ENCODE results near the gene KMT2B. TPM values are rescaled to one million over a fixed set of nuclear protein-coding genes. Genes with fewer than 3 reads are reported as not detected.

The KMT2B gene
- total RNA-seq, 1 experiment from 2014 or later = 15.1 TPM

DNA sequence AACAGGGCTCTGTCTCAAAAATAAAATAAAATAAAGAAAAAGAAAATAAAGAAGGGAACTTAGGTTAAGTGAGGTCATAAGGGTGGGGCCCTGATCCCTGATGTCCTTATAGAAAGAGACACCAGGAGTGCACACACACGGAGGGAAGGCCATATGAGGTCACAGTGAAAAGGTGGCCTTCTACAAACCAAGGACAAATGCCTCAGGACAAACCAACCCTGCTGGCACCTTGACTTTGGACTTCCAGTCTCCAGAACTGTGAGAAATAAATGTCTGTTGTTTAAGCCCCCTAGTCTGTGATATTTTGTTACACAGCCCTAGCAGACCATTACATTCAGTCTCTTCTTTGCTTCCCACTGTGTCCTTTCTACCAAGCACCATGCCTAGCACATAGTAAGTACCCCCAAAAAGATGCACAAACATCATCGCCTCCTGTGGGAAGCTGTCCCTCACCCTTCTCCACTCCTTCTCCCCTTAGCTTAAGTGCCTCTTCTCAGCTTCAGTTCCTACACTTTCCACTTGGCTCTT, 21.8 kb upstream of the KMT2B start:
- DNase-seq = no peak

GRCh38 chr19:35696835-35697234, 21.0 kb upstream of the KMT2B start:
- no peaks in the 10 kb centered on the region for H3K27me3 ChIP-seq
- DNase-seq = no peak
- H3K4me1 ChIP-seq = no peaks in the 10 kb centered on the region
- H3K9me3 ChIP-seq (replicated peaks) = no peaks in the 10 kb centered on the region
- no peaks in the 10 kb centered on the region for H3K36me3 ChIP-seq
- H3K4me3 ChIP-seq = no peak overlapping the region
- no peak overlapping the region for H3K27ac ChIP-seq

More for the DNA sequence above, 21.8 kb upstream of the KMT2B start:
- Histone ChIP-seq H3K27me3 (no peaks in the 10 kb centered on the region), H3K4me3 (no peak overlapping the region), H3K4me1 (no peaks in the 10 kb centered on the region), H3K36me3 (no peaks in the 10 kb centered on the region), H3K9me3 (replicated peaks) (no peaks in the 10 kb centered on the region), H3K27ac (no peak overlapping the region)

GRCh38 chr19:35702223-35703012, 15.4 kb upstream of the KMT2B start:
- no peak overlapping the region for H3K27ac ChIP-seq
- peak; percentile 97 to 98 for DNase-seq
- H3K4me1 ChIP-seq = no peaks in the 10 kb centered on the region
- H3K4me3 ChIP-seq = peak overlapping the region; percentile 58
- H3K9me3 ChIP-seq (replicated peaks) = no peaks in the 10 kb centered on the region
- H3K36me3 ChIP-seq = no peaks in the 10 kb centered on the region
- H3K27me3 ChIP-seq = no peaks in the 10 kb centered on the region

DNA sequence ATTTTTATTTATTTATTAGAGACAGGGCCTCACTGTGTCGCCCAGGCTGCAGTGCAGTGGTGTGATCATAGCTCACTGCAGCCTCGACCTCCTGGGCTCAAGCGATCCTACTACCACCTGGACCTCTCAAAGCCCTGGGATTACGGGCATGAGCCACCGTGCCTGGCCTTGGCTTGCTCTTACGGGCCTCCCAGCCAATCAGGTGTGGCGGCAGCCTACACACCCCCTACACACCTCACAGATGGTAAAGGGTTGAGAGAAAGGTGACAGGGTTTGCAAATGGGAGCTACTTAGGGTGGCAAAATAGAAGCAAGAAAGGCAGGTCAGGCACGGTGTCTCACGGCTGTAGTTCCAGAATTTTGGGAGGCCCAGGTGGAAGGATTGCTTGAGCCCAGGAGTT, 14.5 kb upstream of the KMT2B start:
- Histone ChIP-seq H3K4me1 (no peaks in the 10 kb centered on the region), H3K27ac (no peak overlapping the region), H3K9me3 (replicated peaks) (no peaks in the 10 kb centered on the region), H3K27me3 (no peaks in the 10 kb centered on the region), H3K36me3 (no peaks in the 10 kb centered on the region), H3K4me3 (no peak overlapping the region)
- DNase-seq = no peak

GRCh38 chr19:35704218-35704617, 13.6 kb upstream of the KMT2B start, which contains the start of gene ZBTB32:
Gene ZBTB32, plus strand, starts transcription at chr19:35704558. Its CDS starts 10,069 bp downstream, at chr19:35714627.
- peak; percentile 31 to 53 for DNase-seq
- H3K4me3 ChIP-seq = no peak within 1 kb of the TSS
- H3K9me3 ChIP-seq (replicated peaks) = no peaks in the 10 kb centered on the region
- H3K27ac ChIP-seq = no peak within 1 kb of the TSS
- no peaks in the 10 kb centered on the region for H3K27me3 ChIP-seq
- no peaks in the 10 kb centered on the region for H3K36me3 ChIP-seq
- no peaks in the 10 kb centered on the region for H3K4me1 ChIP-seq

- H3K4me3 ChIP-seq = no peak overlapping the region
- no peak overlapping the region for H3K27ac ChIP-seq
- DNase-seq = no peak
- H3K27me3 ChIP-seq = no peaks in the 10 kb centered on the region; the same call in 1 of the 2 replicates
- no peaks in the 10 kb centered on the region for H3K9me3 ChIP-seq (replicated peaks)
- no peaks in the 10 kb centered on the region for H3K36me3 ChIP-seq
- H3K4me1 ChIP-seq = no peaks in the 10 kb centered on the region
Observed at GRCh38 chr19:35708391-35708790, 9.4 kb upstream of the KMT2B start.

GRCh38 chr19:35710784-35711723, 6.7 kb upstream of the KMT2B start:
- no peaks in the 10 kb centered on the region for H3K9me3 ChIP-seq (replicated peaks)

DNA sequence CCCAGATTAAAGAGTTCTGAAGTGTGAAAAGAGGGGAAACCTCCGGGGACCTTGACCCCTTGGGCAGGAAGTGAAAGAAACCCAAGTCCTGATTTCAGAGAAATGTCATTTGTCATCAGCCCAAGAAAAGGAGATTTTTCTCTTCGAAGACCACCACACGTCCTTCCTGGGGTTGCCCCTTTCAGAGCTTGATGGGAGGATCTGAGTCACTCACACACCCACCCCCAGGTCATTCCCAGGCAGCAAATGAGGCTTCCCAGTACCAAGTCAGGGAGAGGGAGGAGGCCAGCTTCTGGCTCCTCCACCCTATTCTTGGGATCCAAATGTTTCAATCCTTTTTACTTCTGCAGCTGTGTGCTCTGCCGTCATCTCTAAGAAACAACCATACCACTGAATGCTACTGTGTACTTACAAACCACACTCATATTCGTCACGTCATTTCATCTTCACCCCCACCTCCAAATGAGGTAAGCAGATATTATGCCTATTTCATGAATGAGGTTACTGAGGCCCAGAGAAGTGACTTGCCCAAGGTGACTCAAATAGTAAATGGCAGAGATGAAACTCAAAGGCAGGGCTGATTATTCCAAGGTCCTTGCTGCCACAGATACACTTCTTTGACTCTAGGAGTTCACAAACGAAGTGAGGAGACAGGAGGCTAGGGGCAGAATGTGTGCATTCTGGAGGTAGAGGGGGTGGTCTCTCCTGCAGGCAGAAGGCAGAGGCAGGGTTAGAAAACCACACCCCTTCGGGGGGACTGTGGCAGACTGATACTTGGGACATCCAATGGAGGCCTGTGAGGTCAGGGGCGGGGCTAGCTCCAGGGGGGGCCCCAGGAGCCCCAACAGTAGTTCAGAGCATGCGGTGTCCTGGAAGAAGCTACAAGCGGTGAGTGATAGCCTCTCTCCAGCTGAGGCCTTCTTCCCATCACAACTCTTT, 5.0 kb upstream of the KMT2B start:
- H3K4me1 ChIP-seq = peaks cover 4% of the 10 kb centered on the region; the same call in 1 of the 2 replicates
- no peaks in the 10 kb centered on the region for H3K36me3 ChIP-seq
- no peak overlapping the region for H3K27ac ChIP-seq
- no peak for DNase-seq
- H3K4me3 ChIP-seq = no peak overlapping the region
- H3K9me3 ChIP-seq (replicated peaks) = no peaks in the 10 kb centered on the region
- H3K27me3 ChIP-seq = no peaks in the 10 kb centered on the region; the same call in 1 of the 2 replicates

More at GRCh38 chr19:35710784-35711723, 6.7 kb upstream of the KMT2B start:
- H3K36me3 ChIP-seq = no peaks in the 10 kb centered on the region
- H3K4me3 ChIP-seq = no peak overlapping the region
- no peak overlapping the region for H3K27ac ChIP-seq
- H3K27me3 ChIP-seq = no peaks in the 10 kb centered on the region; the same call in 1 of the 2 replicates
- DNase-seq = no peak
- peaks cover 3% of the 10 kb centered on the region; the same call in 1 of the 2 replicates for H3K4me1 ChIP-seq

DNA sequence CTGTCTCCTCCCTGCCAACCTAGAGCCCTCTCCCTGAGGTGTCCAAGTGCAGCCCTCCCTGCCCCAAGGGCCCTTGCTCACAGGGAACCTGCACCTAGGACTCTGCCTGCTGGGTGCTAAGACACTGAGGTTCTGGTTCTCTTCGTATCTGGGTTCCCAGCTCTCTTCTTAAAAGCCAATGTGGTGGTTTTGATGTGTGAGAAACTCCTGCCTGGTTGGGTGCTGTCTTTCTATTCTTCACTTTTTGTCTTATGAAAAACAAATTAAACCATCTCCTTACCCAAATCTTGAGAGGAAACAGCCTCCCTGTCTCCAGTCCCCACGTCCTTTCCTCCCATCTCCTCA, 4.3 kb upstream of the KMT2B start:
- DNase-seq = no peak
- Histone ChIP-seq H3K27me3 (no peaks in the 10 kb centered on the region; the same call in 1 of the 2 replicates), H3K4me3 (no peak overlapping the region), H3K27ac (no peak overlapping the region), H3K36me3 (no peaks in the 10 kb centered on the region), H3K4me1 (peaks cover 4% of the 10 kb centered on the region; the same call in 1 of the 2 replicates), H3K9me3 (replicated peaks) (no peaks in the 10 kb centered on the region)

GRCh38 chr19:35713904-35714495, 3.8 kb upstream of the KMT2B start:
- Histone ChIP-seq H3K36me3 (no peaks in the 10 kb centered on the region), H3K27ac (no peak overlapping the region), H3K27me3 (no peaks in the 10 kb centered on the region; the same call in 1 of the 2 replicates), H3K4me3 (no peak overlapping the region), H3K4me1 (peaks cover 7% of the 10 kb centered on the region; the same call in 1 of the 2 replicates), H3K9me3 (replicated peaks) (no peaks in the 10 kb centered on the region)
- no peak for DNase-seq

DNA sequence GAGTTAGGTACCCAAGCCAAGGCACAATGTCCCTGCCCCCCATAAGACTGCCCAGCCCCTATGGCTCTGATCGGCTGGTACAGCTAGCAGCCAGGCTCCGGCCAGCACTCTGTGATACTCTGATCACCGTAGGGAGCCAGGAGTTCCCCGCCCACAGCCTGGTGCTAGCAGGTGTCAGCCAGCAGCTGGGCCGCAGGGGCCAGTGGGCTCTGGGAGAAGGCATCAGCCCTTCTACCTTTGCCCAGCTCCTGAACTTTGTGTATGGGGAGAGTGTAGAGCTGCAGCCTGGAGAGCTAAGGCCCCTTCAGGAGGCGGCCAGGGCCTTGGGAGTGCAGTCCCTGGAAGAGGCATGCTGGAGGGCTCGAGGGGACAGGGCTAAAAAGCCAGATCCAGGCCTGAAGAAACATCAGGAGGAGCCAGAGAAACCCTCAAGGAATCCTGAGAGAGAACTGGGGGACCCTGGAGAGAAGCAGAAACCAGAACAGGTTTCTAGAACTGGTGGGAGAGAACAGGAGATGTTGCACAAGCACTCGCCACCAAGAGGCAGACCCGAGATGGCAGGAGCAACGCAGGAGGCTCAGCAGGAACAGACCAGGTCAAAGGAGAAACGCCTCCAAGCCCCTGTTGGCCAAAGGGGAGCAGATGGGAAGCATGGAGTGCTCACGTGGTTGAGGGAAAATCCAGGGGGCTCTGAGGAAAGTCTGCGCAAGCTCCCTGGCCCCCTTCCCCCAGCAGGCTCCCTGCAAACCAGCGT, 3.0 kb upstream of the KMT2B start:
- DNase-seq = no peak
- Histone ChIP-seq H3K4me3 (no peak overlapping the region), H3K36me3 (no peaks in the 10 kb centered on the region), H3K4me1 (peaks cover 9% of the 10 kb centered on the region; the same call in 1 of the 2 replicates), H3K9me3 (replicated peaks) (no peaks in the 10 kb centered on the region), H3K27ac (no peak overlapping the region), H3K27me3 (no peaks in the 10 kb centered on the region; the same call in 1 of the 2 replicates)

DNA sequence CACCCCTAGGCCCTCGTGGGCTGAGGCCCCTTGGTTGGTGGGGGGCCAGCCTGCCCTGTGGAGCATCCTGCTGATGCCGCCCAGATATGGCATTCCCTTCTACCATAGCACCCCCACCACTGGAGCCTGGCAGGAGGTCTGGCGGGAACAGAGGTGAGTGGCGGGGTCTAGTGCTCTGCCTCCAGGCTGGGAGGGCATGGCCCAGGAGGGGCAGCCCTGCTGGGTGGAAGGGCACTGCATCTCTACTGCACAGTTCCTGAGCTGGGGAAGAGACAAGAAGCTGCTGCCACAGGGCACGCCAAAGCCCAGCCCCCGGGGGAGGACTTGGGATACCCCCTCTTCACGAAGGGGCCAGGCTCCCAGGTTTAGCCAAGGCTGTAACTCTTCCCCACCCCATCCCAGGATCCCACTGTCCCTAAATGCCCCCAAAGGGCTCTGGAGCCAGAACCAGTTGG, 2.4 kb upstream of the KMT2B start:
- H3K27me3 ChIP-seq = no peaks in the 10 kb centered on the region
- DNase-seq = no peak
- no peak overlapping the region for H3K4me3 ChIP-seq
- no peak overlapping the region for H3K27ac ChIP-seq
- H3K9me3 ChIP-seq (replicated peaks) = no peaks in the 10 kb centered on the region
- H3K36me3 ChIP-seq = no peaks in the 10 kb centered on the region
- H3K4me1 ChIP-seq = peaks cover 9% of the 10 kb centered on the region; the same call in 1 of the 2 replicates

All from SJCRH30 (cell line).